Fibroblast of villous mesenchyme (primary cell): ENCODE data around the gene SUSD1. TPM values are rescaled to one million over a fixed set of nuclear protein-coding genes. Genes with fewer than 3 reads are reported as not detected.
"Not testable (repeated sequence)": the region's sequence is repeated elsewhere in the genome, so short reads cannot be mapped to it uniquely, and the experiment has no call there.

Experiments used
- DNase-seq: peaks from one replicate; pipeline ENCODE4 v3.0.0-alpha.2; 2010; ENCODE audit warnings: low read depth
- H3K4me3 ChIP-seq: 2 replicates; pipeline ENCODE4 v1.5.1; 2011; ENCODE audit warnings: low read depth, mild to moderate bottlenecking, low read length
- CTCF ChIP-seq: IDR thresholded peaks from 2 replicates; pipeline ENCODE4 v1.5.1; 2012; ENCODE audit warnings: low read depth, mild to moderate bottlenecking, low read length; ENCODE audit not compliant: insufficient read depth
- total RNA-seq: library from RNA; depleted of rRNA; stranded (reverse); fragments of >200 nt; gene quantifications from 2 replicates; pipeline ENCODE4 v1.2.3, GENCODE V29; 2012

SUSD1 gene
- total RNA-seq, 1 donor = 29.8 TPM

GRCh38 chr9:112200711-112201110 is 25.6 kb upstream of the SUSD1 start:
- no peak overlapping the region for H3K4me3 ChIP-seq
- no peak for TF ChIP-seq CTCF
- peak; percentile 22 for DNase-seq

GRCh38 chr9:112198646-112199045 is 23.5 kb upstream of the SUSD1 start:
- no peak for DNase-seq
- H3K4me3 ChIP-seq = no peak overlapping the region
- TF ChIP-seq CTCF = no peak

DNA sequence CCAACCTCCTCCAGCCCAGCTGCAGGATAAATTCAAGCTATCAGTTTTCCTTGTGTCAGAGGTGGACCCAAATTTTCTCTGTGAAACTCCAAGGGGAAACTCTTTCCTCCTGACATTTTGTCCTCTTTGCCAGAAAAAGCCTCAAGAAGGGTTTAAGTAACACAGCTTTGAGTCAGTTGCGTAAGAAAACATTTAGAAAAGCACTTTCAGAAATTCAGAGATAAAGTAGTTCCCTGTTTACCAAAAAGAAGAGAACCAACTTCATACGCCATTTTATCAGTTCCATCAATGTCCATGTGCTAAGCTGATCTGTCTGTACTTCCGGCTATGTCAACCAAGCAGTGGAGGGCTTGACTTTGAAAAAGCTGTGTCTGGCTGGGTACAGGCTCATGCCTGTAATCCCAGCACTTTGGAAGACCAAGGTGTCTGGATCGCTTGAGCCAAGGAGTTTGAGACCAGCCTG is 19.9 kb upstream of the SUSD1 start:
- peak; percentile 39 for DNase-seq
- no peak for TF ChIP-seq CTCF
- no peak overlapping the region for H3K4me3 ChIP-seq

GRCh38 chr9:112193572-112194288 is 18.6 kb upstream of the SUSD1 start:
- TF ChIP-seq CTCF = no peak
- DNase-seq = no peak
- H3K4me3 ChIP-seq = no peak overlapping the region

DNA sequence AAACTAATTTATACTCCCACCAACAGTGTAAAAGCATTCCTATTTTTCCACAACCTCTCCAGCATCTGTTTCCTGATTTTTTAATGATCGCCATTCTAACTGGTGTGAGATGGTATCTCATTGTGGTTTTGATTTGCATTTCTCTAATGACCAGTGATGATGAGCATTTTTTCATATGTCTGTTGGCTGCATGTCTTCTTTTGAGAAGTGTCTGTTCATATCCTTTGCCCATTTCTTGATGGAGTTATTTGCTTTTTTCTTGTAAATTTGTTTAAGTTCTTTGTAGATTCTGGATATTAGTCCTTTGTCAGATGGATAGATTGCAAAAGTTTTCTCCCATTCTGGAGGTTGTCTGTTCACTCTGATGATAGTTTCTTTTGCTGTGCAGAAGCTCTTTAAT is 15.2 kb upstream of the SUSD1 start:
- DNase-seq, H3K4me3 ChIP-seq: not testable (repeated sequence)

DNA sequence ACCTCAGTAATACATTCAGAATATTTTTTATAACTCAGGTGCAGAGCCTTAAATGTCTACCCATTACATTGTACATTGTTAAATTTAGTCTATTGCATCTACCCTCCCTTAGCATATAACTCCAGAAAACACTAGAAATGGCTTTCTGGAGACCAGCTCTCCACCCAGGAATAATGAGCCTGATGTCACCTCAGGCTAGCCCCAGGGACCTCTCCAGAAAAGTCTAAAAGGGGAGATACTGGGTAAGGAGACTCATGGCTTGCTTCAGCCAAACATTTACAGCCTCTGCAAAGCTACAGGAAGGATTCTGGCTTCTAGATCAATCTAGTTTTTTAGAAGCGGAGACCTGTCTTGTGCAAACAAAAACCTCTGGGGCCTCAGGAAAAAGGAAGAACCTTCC is 13.8 kb upstream of the SUSD1 start:
- H3K4me3 ChIP-seq = no peak overlapping the region
- no peak for TF ChIP-seq CTCF
- no peak for DNase-seq

- DNase-seq = no peak
- no peak for TF ChIP-seq CTCF
- H3K4me3 ChIP-seq = no peak overlapping the region
Measured at GRCh38 chr9:112187404-112187803, 12.3 kb upstream of the SUSD1 start.
